TTC549 (cell line): ENCODE measurements around the gene LAMC3.
"Not testable (repeated sequence)": the region's sequence is repeated elsewhere in the genome, so short reads cannot be mapped to it uniquely, and the experiment has no call there.

Experiments
- FAIRE-seq: peaks from 2 replicates; lab custom pipeline; 2012; peaks lifted over from hg19 to GRCh38; lab: Jason Lieb, UNC

The LAMC3 gene

GRCh38 chr9:131100445-131100844 is 91.5 kb downstream of the LAMC3 start:
- FAIRE-seq: no peak

- no peak for FAIRE-seq
These were observed 92.4 kb downstream of the LAMC3 start for GRCh38 chr9:131101207-131101964.

GRCh38 chr9:131103024-131103423 is 94.0 kb downstream of the LAMC3 start:
- FAIRE-seq: no peak

- FAIRE-seq: no peak
These were observed 94.6 kb downstream of the LAMC3 start for GRCh38 chr9:131103535-131103934.

- no peak for FAIRE-seq
These were observed 95.2 kb downstream of the LAMC3 start for GRCh38 chr9:131104016-131104740.

- FAIRE-seq: no peak
These were observed 97.0 kb downstream of the LAMC3 start for GRCh38 chr9:131105952-131106351.

- FAIRE-seq: no peak
These were observed 98.8 kb downstream of the LAMC3 start for GRCh38 chr9:131107760-131108159.

- FAIRE-seq: no peak
These were observed 102.3 kb downstream of the LAMC3 start for GRCh38 chr9:131111186-131111853.

- FAIRE-seq: no peak
These were observed 102.9 kb downstream of the LAMC3 start for GRCh38 chr9:131111854-131112311.

- no peak for FAIRE-seq
These were observed 103.6 kb downstream of the LAMC3 start for GRCh38 chr9:131112374-131113154.

- no peak for FAIRE-seq
These were observed 104.7 kb downstream of the LAMC3 start for GRCh38 chr9:131113655-131114054.

- FAIRE-seq: no peak
These were observed 105.1 kb downstream of the LAMC3 start for GRCh38 chr9:131114084-131114535.

- FAIRE-seq: not testable (repeated sequence)
These were observed 106.4 kb downstream of the LAMC3 start for GRCh38 chr9:131115360-131115742.

- FAIRE-seq: no peak
These were observed 107.5 kb downstream of the LAMC3 start for GRCh38 chr9:131116281-131117120.

- no peak for FAIRE-seq
These were observed 108.3 kb downstream of the LAMC3 start for GRCh38 chr9:131117121-131117761.

GRCh38 chr9:131117762-131118145 is 108.8 kb downstream of the LAMC3 start:
- FAIRE-seq: no peak

- FAIRE-seq: no peak
These were observed 110.6 kb downstream of the LAMC3 start for GRCh38 chr9:131119600-131119999.

- FAIRE-seq: no peak
These were observed 111.8 kb downstream of the LAMC3 start for GRCh38 chr9:131120620-131121228.

- no peak for FAIRE-seq
These were observed 112.4 kb downstream of the LAMC3 start for GRCh38 chr9:131121346-131121745.

- FAIRE-seq: no peak
These were observed 113.2 kb downstream of the LAMC3 start for GRCh38 chr9:131122158-131122557.

- no peak for FAIRE-seq
These were observed 116.0 kb downstream of the LAMC3 start for GRCh38 chr9:131125038-131125287.
